IPS-15b (cell line): ENCODE data around the gene ETV3.

Experiments used
- H3K27me3 ChIP-seq: one replicate; pipeline ENCODE4 v1.6.1; 2013; ENCODE audit warnings: low read length; ENCODE audit not compliant: control insufficient read depth, insufficient read depth
- H3K36me3 ChIP-seq: one replicate; pipeline ENCODE4 v1.6.1; 2013; ENCODE audit warnings: low read length; ENCODE audit not compliant: control insufficient read depth, insufficient read depth
- H3K4me1 ChIP-seq: one replicate; pipeline ENCODE4 v1.6.1; 2013; ENCODE audit warnings: mild to moderate bottlenecking, low read length; ENCODE audit not compliant: control insufficient read depth, insufficient read depth
- H3K4me3 ChIP-seq: one replicate; pipeline ENCODE4 v1.5.1; 2013; ENCODE audit warnings: low read depth, low read length
- H3K9ac ChIP-seq: one replicate; pipeline ENCODE4 v1.6.1; 2013; ENCODE audit warnings: low read depth, mild to moderate bottlenecking, low read length
- H3K9me3 ChIP-seq: one replicate; pipeline ENCODE4 v1.6.1; 2013; ENCODE audit warnings: mild to moderate bottlenecking, low read length; ENCODE audit not compliant: control insufficient read depth, insufficient read depth

The ETV3 gene

DNA sequence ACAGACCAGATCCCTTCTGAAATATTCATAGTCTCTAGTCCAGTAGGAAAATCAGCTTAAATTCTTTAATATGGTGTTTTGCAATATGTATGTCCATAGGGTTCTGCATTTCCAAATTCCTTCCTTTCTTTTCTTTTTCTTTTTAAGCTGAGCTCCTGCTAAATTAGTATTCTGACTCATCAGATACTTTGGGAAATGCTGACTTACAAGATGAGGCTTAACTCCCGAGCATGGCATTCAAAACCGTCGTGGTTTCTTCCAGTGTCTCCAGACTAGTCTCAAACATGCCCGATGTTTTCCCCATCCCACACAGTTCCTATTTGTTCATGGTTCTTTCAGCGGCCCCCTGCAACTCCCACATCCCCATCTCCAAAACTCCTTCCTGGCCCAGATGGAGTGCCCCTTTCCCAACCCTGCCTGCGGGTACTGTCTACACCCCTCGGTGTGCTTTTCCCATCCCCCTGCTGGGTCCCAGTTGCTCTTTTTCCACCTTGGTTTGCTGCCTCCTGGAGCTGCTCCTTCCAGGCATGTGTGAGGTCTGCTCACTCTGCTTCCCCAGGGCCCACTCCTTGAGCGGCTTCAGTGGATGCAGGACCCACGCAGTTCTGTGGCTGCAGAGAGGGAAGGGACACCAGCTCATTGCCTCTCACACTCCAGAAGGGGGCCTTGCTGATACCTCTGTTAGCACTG lies 19.5 kb upstream of the ETV3 start:
- Histone ChIP-seq H3K4me1 (peaks cover 19% of the 10 kb centered on the region), H3K9me3 (no peaks in the 10 kb centered on the region), H3K9ac (no peak overlapping the region), H3K27me3 (no peaks in the 10 kb centered on the region), H3K4me3 (no peak overlapping the region), H3K36me3 (no peaks in the 10 kb centered on the region)

DNA sequence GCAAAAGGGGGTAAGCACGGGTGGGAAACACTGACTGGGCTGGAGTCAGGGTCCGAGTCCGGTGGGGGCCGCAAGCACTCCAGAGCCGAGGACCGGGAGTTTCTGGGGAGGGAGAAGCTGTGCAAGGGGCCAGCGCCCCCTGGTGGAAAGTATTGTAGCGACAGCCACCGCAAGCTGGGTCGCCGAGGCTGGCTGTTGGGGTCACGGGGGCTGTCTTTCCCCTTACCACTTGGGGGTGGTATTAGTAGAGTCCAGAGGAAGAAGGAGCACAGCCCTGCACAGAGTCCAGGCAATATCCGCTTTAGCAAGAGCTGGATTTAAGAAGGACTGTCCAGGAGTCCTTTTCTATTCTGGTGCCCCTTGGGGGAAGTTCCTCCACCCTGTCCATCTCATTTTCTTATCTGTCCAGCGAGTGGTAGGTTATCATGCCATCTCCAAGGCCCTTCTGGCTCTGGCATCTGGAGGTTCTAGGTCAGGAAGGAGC lies 17.9 kb upstream of the ETV3 start:
- Histone ChIP-seq H3K27me3 (no peaks in the 10 kb centered on the region), H3K4me3 (no peak overlapping the region), H3K9ac (no peak overlapping the region), H3K36me3 (no peaks in the 10 kb centered on the region), H3K4me1 (peaks cover 4% of the 10 kb centered on the region), H3K9me3 (no peaks in the 10 kb centered on the region)

DNA sequence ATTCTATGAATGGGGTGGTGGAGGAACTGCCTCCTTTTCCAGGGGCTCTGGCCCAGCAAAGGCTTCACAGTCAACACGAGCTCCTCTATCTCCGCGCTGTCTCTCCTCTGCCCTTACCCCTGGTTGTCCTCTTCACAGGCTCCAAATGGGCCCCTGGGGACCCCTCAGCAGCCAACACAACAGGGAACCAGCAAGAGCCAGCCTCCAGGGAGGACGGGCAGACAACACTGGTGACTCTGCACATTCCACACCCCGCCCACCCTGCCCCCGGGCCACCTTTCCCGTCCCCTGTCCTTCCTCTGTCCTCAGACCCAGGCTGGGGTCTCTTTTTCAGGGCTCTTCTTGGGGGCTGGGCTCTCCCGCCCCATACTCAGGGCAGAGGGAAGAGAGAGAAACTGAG lies 17.5 kb upstream of the ETV3 start:
- no peaks in the 10 kb centered on the region for H3K27me3 ChIP-seq
- H3K4me1 ChIP-seq = peaks cover 4% of the 10 kb centered on the region
- H3K9me3 ChIP-seq = no peaks in the 10 kb centered on the region
- H3K4me3 ChIP-seq = no peak overlapping the region
- no peaks in the 10 kb centered on the region for H3K36me3 ChIP-seq
- H3K9ac ChIP-seq = no peak overlapping the region

DNA sequence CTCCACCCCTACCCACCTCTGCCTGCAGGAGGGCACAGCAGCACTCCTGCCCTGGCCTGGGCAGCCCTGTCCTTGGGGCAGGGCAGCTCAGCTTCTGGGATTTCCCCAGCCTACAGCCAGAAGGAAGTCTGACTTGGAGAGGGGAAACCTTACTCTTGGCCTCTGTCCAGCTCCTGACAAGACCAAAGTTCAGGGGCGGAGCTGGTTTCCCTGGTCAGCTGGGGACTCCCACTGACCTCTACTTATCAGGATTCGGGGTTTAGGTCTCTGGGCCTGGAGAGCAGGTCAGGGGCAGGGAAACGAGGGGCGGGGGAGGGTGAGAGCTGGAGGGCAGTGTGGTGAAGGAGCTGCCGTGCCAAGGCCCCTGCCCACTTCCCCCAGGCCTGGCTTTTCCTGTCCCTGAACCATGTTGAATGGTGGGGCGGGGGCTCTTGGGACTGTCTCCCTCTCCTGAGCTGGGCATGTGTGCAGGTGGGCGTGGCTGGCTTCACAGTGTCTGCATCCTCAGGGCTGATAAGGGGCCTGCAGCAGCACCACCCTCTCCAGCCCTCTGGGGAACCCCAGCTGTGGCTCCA lies 16.8 kb upstream of the ETV3 start:
- Histone ChIP-seq H3K9ac (no peak overlapping the region), H3K4me1 (peaks cover 4% of the 10 kb centered on the region), H3K36me3 (no peaks in the 10 kb centered on the region), H3K27me3 (no peaks in the 10 kb centered on the region), H3K9me3 (no peaks in the 10 kb centered on the region), H3K4me3 (no peak overlapping the region)

DNA sequence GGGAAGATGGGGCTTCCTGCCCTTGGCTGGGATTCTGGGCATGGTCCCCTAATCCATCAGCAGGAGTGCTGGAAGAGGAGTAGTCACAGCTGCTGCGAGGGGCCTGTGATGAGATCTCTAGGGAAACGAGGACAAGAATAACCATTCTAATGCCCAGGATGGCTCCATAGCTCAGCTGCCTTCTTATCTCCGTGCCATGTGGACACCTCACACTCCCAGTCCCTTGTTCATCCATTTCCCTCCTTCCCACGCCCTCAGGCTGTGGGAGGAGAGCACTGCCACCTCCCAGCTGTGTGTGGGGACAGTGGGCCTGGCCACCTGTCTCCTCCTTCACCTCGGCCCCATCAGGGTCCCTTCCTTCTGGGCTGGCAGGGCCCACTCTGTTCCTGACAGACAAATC lies 16.1 kb upstream of the ETV3 start:
- H3K27me3 ChIP-seq = no peaks in the 10 kb centered on the region
- H3K36me3 ChIP-seq = no peaks in the 10 kb centered on the region
- H3K4me3 ChIP-seq = no peak overlapping the region
- H3K9ac ChIP-seq = no peak overlapping the region
- no peaks in the 10 kb centered on the region for H3K9me3 ChIP-seq
- H3K4me1 ChIP-seq = peaks cover 4% of the 10 kb centered on the region

DNA sequence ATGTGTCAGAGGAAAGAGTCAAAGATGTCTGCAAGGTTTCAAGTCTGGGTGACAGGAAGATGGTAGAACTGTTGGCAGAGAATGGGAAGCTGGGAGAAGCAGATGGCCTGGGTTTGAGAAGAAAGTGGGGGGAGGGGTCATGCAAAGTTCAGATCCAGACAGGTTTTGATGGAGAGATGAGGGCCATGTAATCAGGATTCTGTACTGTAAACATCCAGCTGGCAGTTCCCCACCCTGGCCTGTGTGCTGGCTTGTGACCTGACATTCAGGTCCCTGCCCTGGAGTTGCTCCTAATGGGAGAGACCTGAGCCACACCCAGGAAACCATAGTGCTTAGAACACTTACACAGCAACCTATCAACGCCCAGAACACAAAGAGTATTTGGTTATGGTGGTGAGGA lies 15.6 kb upstream of the ETV3 start:
- no peak overlapping the region for H3K9ac ChIP-seq
- no peaks in the 10 kb centered on the region for H3K36me3 ChIP-seq

DNA sequence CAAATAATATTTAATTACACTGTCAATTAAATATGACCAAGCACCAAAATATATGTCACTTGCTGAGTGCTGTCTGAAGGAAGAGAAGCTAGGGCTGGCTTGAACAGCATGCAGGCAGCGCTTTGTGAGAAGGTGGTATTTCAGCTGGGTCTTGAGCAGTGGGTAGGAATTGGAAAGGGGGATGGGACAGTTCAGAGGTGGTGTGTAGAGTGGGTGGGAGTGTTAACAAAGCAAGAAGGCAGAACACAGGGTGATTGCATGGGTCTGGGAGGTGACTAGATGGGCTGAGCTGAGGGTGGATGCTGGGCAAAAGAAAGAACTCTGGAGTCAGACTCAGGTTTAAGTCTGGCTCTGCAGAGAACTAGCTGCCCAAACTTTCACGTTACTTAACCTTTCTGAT lies 14.3 kb upstream of the ETV3 start:
- Histone ChIP-seq H3K27me3 (no peaks in the 10 kb centered on the region), H3K9ac (no peak overlapping the region), H3K36me3 (no peaks in the 10 kb centered on the region), H3K4me1 (peaks cover 4% of the 10 kb centered on the region), H3K4me3 (no peak overlapping the region), H3K9me3 (no peaks in the 10 kb centered on the region)

More for the DNA sequence above, 15.6 kb upstream of the ETV3 start:
- H3K4me3 ChIP-seq = no peak overlapping the region
- H3K9me3 ChIP-seq = no peaks in the 10 kb centered on the region
- peaks cover 4% of the 10 kb centered on the region for H3K4me1 ChIP-seq
- no peaks in the 10 kb centered on the region for H3K27me3 ChIP-seq

DNA sequence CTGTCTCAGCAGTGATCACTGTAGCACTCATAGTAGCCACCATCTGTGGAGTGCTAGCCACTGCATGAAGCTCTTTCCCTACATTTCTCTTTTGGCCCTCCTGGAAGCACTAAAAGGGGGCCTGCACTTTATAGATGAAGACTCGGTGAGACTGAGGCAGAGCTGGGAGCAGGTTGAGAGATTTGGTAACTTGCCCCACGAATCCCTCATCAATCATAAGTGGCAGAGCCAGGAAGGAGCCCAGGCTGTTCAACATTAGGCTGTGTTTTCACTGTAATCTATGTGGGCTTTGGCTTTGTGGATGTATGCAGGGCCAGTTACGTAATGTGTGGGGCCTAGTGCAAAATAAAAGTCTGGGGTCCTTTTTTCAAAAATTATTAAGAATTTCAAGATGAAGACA lies 13.3 kb upstream of the ETV3 start:
- Histone ChIP-seq H3K4me3 (no peak overlapping the region), H3K9ac (no peak overlapping the region), H3K4me1 (peaks cover 4% of the 10 kb centered on the region), H3K9me3 (no peaks in the 10 kb centered on the region), H3K36me3 (no peaks in the 10 kb centered on the region), H3K27me3 (peaks cover 5% of the 10 kb centered on the region)

DNA sequence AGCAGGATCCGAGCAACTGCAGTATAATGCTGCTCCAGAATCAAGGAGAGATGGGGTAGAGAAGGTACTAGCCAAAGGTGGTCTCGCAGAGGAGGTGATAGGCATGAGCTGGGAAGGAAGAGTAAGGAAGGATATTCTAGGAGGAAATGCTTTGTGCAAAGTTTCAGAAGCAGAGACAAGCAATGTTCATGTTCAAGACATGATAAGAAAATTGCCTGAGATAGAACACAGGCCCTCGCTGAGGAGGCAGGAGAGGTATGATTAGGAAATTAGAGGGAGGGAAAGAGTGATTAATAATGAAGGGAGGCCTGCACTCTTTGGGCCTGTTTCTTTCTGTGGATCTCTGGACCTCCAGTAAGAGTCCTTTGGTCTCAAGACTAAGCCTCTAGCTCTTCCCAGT lies 12.9 kb upstream of the ETV3 start:
- Histone ChIP-seq H3K36me3 (no peaks in the 10 kb centered on the region), H3K9ac (no peak overlapping the region), H3K4me1 (no peaks in the 10 kb centered on the region), H3K9me3 (no peaks in the 10 kb centered on the region), H3K4me3 (no peak overlapping the region), H3K27me3 (peaks cover 5% of the 10 kb centered on the region)

DNA sequence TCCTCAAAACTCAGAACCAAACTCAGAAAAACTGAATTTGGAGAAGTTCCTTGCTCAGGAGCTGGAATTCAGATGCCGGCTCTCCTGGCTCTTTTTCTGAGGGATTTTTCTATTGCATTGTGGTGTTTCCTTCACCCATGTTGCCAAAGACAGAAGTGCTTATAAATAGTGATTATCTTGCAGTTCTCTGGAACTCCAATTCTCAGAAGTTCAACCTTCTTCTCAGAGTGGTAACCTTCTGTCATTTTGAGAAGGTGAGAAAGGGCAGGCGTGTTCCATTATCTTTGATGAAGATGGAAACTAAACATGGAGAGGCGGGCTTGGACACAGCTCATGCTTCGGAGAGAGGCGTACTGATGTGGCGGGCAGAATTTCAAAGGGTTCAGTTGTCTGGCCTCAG lies 12.4 kb upstream of the ETV3 start:
- Histone ChIP-seq H3K27me3 (peaks cover 5% of the 10 kb centered on the region), H3K36me3 (no peaks in the 10 kb centered on the region), H3K9me3 (no peaks in the 10 kb centered on the region)

DNA sequence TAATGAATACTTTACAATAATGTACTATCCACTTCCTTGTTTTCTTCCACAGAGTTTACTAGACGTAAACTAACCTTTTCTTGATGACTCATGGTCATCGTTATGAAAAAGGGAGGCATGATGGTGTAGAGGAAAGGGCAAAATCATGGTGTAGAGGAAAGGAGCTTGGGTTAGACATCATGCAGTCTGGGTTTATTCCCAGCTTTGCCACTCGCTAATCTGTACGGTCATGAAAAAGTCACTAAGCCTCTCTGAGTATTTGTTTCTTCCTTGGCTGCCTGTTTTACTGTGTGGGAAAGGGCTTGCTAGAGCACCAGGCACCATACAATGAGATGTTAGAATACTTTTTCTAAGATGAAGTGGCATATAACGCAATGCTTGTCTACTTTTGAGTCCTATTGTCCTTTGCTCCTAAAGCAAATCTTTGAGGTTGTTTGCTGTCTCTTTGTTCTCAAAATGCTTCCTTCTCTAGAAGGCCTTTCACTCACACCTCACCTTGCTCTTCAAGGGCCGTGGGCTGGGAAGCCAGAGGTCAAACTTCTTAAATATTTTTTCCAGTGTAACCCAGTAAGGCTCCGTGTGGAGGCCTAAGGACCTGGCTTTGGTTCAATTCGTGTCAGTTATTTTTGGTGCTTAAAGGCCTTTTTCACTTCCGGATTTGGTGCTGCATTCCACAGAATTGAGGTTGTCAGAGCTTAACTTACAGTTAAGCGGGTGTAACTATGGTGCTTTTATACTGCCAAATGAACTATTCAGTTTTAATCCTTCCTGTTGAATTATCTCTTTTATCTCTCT lies 9.9 kb upstream of the ETV3 start:
- H3K27me3 ChIP-seq = peaks cover 12% of the 10 kb centered on the region
- H3K36me3 ChIP-seq = no peaks in the 10 kb centered on the region
- H3K4me1 ChIP-seq = no peaks in the 10 kb centered on the region
- H3K9ac ChIP-seq = no peak overlapping the region
- no peak overlapping the region for H3K4me3 ChIP-seq
- H3K9me3 ChIP-seq = no peaks in the 10 kb centered on the region

More for the DNA sequence above, 12.4 kb upstream of the ETV3 start:
- no peak overlapping the region for H3K4me3 ChIP-seq
- H3K4me1 ChIP-seq = no peaks in the 10 kb centered on the region
- no peak overlapping the region for H3K9ac ChIP-seq

DNA sequence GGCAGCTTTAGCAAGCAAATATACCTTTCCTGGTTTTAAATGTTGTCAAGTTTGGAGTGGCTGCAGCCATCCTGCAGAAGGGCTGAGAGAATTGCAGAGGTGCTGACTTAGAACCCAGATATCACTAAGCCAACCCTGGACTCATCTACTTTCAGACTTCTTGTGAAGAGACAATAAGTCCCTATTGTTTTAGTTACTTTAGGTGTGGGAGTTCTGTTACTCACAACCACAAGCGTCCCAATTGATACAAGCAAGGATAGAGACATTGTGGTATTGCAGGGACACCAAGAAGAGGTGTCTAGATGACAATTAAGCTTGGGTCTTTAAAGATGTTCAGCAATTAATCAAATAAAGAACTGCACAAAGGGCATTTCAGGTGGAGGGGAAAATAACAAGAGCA lies 8.8 kb upstream of the ETV3 start:
- H3K4me1 ChIP-seq = no peaks in the 10 kb centered on the region
- H3K27me3 ChIP-seq = peaks cover 12% of the 10 kb centered on the region
- H3K9ac ChIP-seq = no peak overlapping the region
- no peaks in the 10 kb centered on the region for H3K36me3 ChIP-seq
- no peak overlapping the region for H3K4me3 ChIP-seq
- H3K9me3 ChIP-seq = no peaks in the 10 kb centered on the region
